Activated CD4-positive, alpha-beta T cell treated with anti-CD3 and anti-CD28 coated beads, Interleukin-2, Interleukin-4, amounts not matched to agents 100 ng/mL and 50 ng/mL, durations not matched to agents 16 hours and 8 hours (primary cell): Measurements from ENCODE around the gene HAPLN2.
A peak's percentile ranks its signal among the peaks of the same experiment; 100 is the strongest.
"Not testable (repeated sequence)": the region's sequence is repeated elsewhere in the genome, so short reads cannot be mapped to it uniquely, and the experiment has no call there.

Experiments
- DNase-seq: peaks from one replicate; pipeline ENCODE4 v3.0.0-alpha.2; 2020; ENCODE audit warnings: low spot score

The HAPLN2 gene

GRCh38 chr1:156592158-156592909, 26.9 kb upstream of the HAPLN2 start:
- no peak for DNase-seq

- no peak for DNase-seq
These were observed 26.1 kb upstream of the HAPLN2 start for GRCh38 chr1:156592910-156593660.

GRCh38 chr1:156593661-156593989, 25.6 kb upstream of the HAPLN2 start:
- no peak for DNase-seq

GRCh38 chr1:156594190-156594589, 25.0 kb upstream of the HAPLN2 start:
- DNase-seq: no peak

- DNase-seq: no peak
These were observed 24.2 kb upstream of the HAPLN2 start for GRCh38 chr1:156595016-156595415.

- DNase-seq: no peak
These were observed 22.8 kb upstream of the HAPLN2 start for GRCh38 chr1:156596426-156596825.

- DNase-seq: no peak
These were observed 21.1 kb upstream of the HAPLN2 start for GRCh38 chr1:156598125-156598524.

- DNase-seq: no peak
These were observed 20.3 kb upstream of the HAPLN2 start for GRCh38 chr1:156598731-156599432.

- peak; percentile 50 for DNase-seq
These were observed 19.4 kb upstream of the HAPLN2 start for GRCh38 chr1:156599811-156600210.

- no peak for DNase-seq
These were observed 18.5 kb upstream of the HAPLN2 start for GRCh38 chr1:156600733-156601121.

- DNase-seq: peak; percentile 90
These were observed 17.9 kb upstream of the HAPLN2 start, which contains the start of gene GPATCH4 for GRCh38 chr1:156601122-156601830. Gene GPATCH4, minus strand, starts transcription at chr1:156601479.

- DNase-seq: no peak
These were observed 17.3 kb upstream of the HAPLN2 start for GRCh38 chr1:156601892-156602291.

- no peak for DNase-seq
These were observed 16.6 kb upstream of the HAPLN2 start for GRCh38 chr1:156602557-156602993.

- not testable (repeated sequence) for DNase-seq
These were observed 11.9 kb upstream of the HAPLN2 start for GRCh38 chr1:156607344-156607743.

- peak; percentile 76 for DNase-seq
These were observed 11.1 kb upstream of the HAPLN2 start for GRCh38 chr1:156608036-156608674.

- DNase-seq: peak; percentile 64
These were observed 10.2 kb upstream of the HAPLN2 start for GRCh38 chr1:156608981-156609380.

GRCh38 chr1:156610072-156610471, 9.1 kb upstream of the HAPLN2 start:
- not testable (repeated sequence) for DNase-seq

- no peak for DNase-seq
These were observed 6.5 kb upstream of the HAPLN2 start for GRCh38 chr1:156612666-156613065.

- DNase-seq: no peak
These were observed 3.3 kb upstream of the HAPLN2 start for GRCh38 chr1:156615946-156616345.

GRCh38 chr1:156616463-156616862, 2.8 kb upstream of the HAPLN2 start:
- DNase-seq: no peak

- no peak for DNase-seq
These were observed 354 bp downstream of the HAPLN2 start for GRCh38 chr1:156619582-156619955.
